ENCODE measurements around the gene FBRS. TPM values are rescaled to one million over a fixed set of nuclear protein-coding genes. Genes with fewer than 3 reads are reported as not detected.
A peak's percentile ranks its signal among the peaks of the same experiment; 100 is the strongest.

FBRS gene

GRCh38 chr16:30715750-30716445 lies 57.7 kb downstream of the FBRS start:
- Histone ChIP-seq H3K4me2 (ENCODE audit: low read length, poor library complexity, severe bottlenecking) (no peak overlapping the region), H2BK120ac (ENCODE audit: low read depth, low read length) (no peak overlapping the region), H3K27me3 (ENCODE audit: control insufficient read depth in 1 of 2, insufficient read depth in 1 of 2, low read length in 2 of 2) (no peaks in the 10 kb centered on the region), H3K18ac (ENCODE audit: low read depth in 1 of 2, low read length in 2 of 2) (no peak overlapping the region), H2BK15ac (ENCODE audit: low read depth, poor library complexity, severe bottlenecking) (no peak overlapping the region), H3K36me3 (ENCODE audit: control insufficient read depth in 1 of 2, insufficient read depth in 2 of 2, low read depth in 1 of 2, low read length in 2 of 2) (peaks cover 77 to 88% of the 10 kb centered on the region in 2 experiments), H3K9ac (ENCODE audit: low read length) (no peak overlapping the region), H3K27ac (ENCODE audit: low read length, poor library complexity, severe bottlenecking) (no peak overlapping the region), H4K8ac (ENCODE audit: low read length) (no peak overlapping the region), H2BK12ac (ENCODE audit: low read length in 2 of 2) (no peak overlapping the region), H3K14ac (ENCODE audit: low read length in 2 of 2) (no peak overlapping the region), H2BK5ac (ENCODE audit: low read depth, low read length, poor library complexity, severe bottlenecking) (no peak overlapping the region), H3K23ac (ENCODE audit: low read length in 2 of 2) (no peak overlapping the region), H2AK5ac (ENCODE audit: low read length, severe bottlenecking) (no peak overlapping the region), H3K4me3 (ENCODE audit: insufficient read depth in 1 of 2, low read depth in 1 of 2, low read length in 2 of 2) (no peak overlapping the region), H4K91ac (ENCODE audit: low read length) (no peak overlapping the region), H3K4ac (ENCODE audit: low read depth in 1 of 2, low read length in 2 of 2) (peak overlapping the region in 1 of 2 experiments; percentile 30), H2AFZ (ENCODE audit: low read depth, low read length) (no peak overlapping the region), H3K4me1 (ENCODE audit: control insufficient read depth, insufficient read depth, low read depth, low read length) (peaks cover 5% of the 10 kb centered on the region), H3K79me1 (replicated peaks; ENCODE audit: low read length, poor library complexity, severe bottlenecking) (peaks cover 42% of the 10 kb centered on the region), H3K9me3 (ENCODE audit: control insufficient read depth, low read length) (peaks cover 3% of the 10 kb centered on the region)
- peak; percentile 60 for DNase-seq
- WGBS: 89% methylated on average over 14 of the region's 17 CpGs

- Histone ChIP-seq H2BK5ac (ENCODE audit: low read depth, low read length, poor library complexity, severe bottlenecking) (no peak overlapping the region), H3K9me3 (ENCODE audit: control insufficient read depth, low read length) (no peaks in the 10 kb centered on the region), H4K8ac (ENCODE audit: low read length) (no peak overlapping the region), H2BK15ac (ENCODE audit: low read depth, poor library complexity, severe bottlenecking) (no peak overlapping the region), H3K79me1 (replicated peaks; ENCODE audit: low read length, poor library complexity, severe bottlenecking) (peaks cover 59% of the 10 kb centered on the region), H2AK5ac (ENCODE audit: low read length, severe bottlenecking) (no peak overlapping the region), H3K4ac (ENCODE audit: low read depth in 1 of 2, low read length in 2 of 2) (no peak overlapping the region), H2BK12ac (ENCODE audit: low read length in 2 of 2) (no peak overlapping the region), H2AFZ (ENCODE audit: low read depth, low read length) (no peak overlapping the region), H4K91ac (ENCODE audit: low read length) (no peak overlapping the region), H3K9ac (ENCODE audit: low read length) (no peak overlapping the region), H3K18ac (ENCODE audit: low read depth in 1 of 2, low read length in 2 of 2) (no peak overlapping the region), H3K23ac (ENCODE audit: low read length in 2 of 2) (no peak overlapping the region), H3K14ac (ENCODE audit: low read length in 2 of 2) (no peak overlapping the region), H3K36me3 (ENCODE audit: control insufficient read depth in 1 of 2, insufficient read depth in 2 of 2, low read depth in 1 of 2, low read length in 2 of 2) (peaks cover 83 to 94% of the 10 kb centered on the region in 2 experiments), H3K27ac (ENCODE audit: low read length, poor library complexity, severe bottlenecking) (no peak overlapping the region), H3K4me2 (ENCODE audit: low read length, poor library complexity, severe bottlenecking) (no peak overlapping the region), H3K4me3 (ENCODE audit: insufficient read depth in 1 of 2, low read depth in 1 of 2, low read length in 2 of 2) (no peak overlapping the region), H2BK120ac (ENCODE audit: low read depth, low read length) (no peak overlapping the region), H3K4me1 (ENCODE audit: control insufficient read depth, insufficient read depth, low read depth, low read length) (peaks cover 1% of the 10 kb centered on the region), H3K27me3 (ENCODE audit: control insufficient read depth in 1 of 2, insufficient read depth in 1 of 2, low read length in 2 of 2) (no peaks in the 10 kb centered on the region)
- 96% methylated on average over 11 of the region's 11 CpGs for WGBS
- DNase-seq: no peak
Measured at GRCh38 chr16:30720086-30720485, 61.9 kb downstream of the FBRS start.

Small RNA genes within 50 kb of the gene (small RNA-seq; reads per million reads assigned to genes)
- gene AC093249.1 (ENCODE audit: low read depth) (not detected), gene RNU6-1043P (ENCODE audit: low read depth) (not detected), gene RNU6-416P (ENCODE audit: low read depth) (not detected), gene SNORA30 (ENCODE audit: low read depth) (4.6 reads per million, percentile 50 among the genes with 10 or more reads in this experiment)

All from mesenchymal stem cell (in vitro differentiated cells and primary cell).